Astrocyte (in vitro differentiated cells and primary cell): ENCODE measurements around the gene FAM171A2.

Experiments used
- EZH2 ChIP-seq: IDR thresholded peaks from 2 replicates; pipeline ENCODE4 v1.6.1; 2012; ENCODE audit warnings: mild to moderate bottlenecking, low read length, inconsistent platforms; ENCODE audit not compliant: insufficient read depth
- TF ChIP-seq, protein P1 (sequence below): IDR thresholded peaks from 2 replicates; pipeline ENCODE4 v1.5.1; 2011; ENCODE audit warnings: low read depth, mild to moderate bottlenecking, inconsistent platforms, low read length, moderate library complexity; ENCODE audit not compliant: insufficient read depth

- TF ChIP-seq, protein P1, sequence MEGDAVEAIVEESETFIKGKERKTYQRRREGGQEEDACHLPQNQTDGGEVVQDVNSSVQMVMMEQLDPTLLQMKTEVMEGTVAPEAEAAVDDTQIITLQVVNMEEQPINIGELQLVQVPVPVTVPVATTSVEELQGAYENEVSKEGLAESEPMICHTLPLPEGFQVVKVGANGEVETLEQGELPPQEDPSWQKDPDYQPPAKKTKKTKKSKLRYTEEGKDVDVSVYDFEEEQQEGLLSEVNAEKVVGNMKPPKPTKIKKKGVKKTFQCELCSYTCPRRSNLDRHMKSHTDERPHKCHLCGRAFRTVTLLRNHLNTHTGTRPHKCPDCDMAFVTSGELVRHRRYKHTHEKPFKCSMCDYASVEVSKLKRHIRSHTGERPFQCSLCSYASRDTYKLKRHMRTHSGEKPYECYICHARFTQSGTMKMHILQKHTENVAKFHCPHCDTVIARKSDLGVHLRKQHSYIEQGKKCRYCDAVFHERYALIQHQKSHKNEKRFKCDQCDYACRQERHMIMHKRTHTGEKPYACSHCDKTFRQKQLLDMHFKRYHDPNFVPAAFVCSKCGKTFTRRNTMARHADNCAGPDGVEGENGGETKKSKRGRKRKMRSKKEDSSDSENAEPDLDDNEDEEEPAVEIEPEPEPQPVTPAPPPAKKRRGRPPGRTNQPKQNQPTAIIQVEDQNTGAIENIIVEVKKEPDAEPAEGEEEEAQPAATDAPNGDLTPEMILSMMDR: no peak
- TF ChIP-seq EZH2: no peak
Observed at GRCh38 chr17:44334315-44334714, 29.3 kb downstream of the FAM171A2 start.
